Aorta (tissue), 5 donors: ENCODE results near the gene PHLDB1. TPM values are rescaled to one million over a fixed set of nuclear protein-coding genes. Genes with fewer than 3 reads are reported as not detected.

Source experiments
- ATAC-seq: fragments of 200-7000 bp; cut with Tn5 transposase; one replicate; pipeline ENCODE4 v1.9.1; 2022; ENCODE audit warnings: moderate library complexity; ENCODE audit not compliant: low FRiP score
- DNase-seq, 2 donors: peaks; one replicate each; pipeline ENCODE4 v3.0.0-alpha.2; 2020
- H3K27ac ChIP-seq, 2 donors: one replicate each; pipeline ENCODE4 v1.5.1; 2013; ENCODE audit warnings: low read length in 2 of 2, mild to moderate bottlenecking in 2 of 2, moderate library complexity in 2 of 2, control low read depth in 1 of 2, inconsistent platforms in 1 of 2, low read depth in 1 of 2
- H3K27me3 ChIP-seq, 2 donors: one replicate each; pipeline ENCODE4 v1.6.1; 2013; ENCODE audit warnings: control low read depth in 1 of 2, low read length in 1 of 2, mild to moderate bottlenecking in 1 of 2, moderate library complexity in 1 of 2; ENCODE audit not compliant: insufficient read depth in 2 of 2, control insufficient read depth in 1 of 2
- H3K36me3 ChIP-seq, 2 donors: one replicate each; pipeline ENCODE4 v1.6.1; 2013; ENCODE audit warnings: control low read depth in 1 of 2, low read length in 1 of 2, mild to moderate bottlenecking in 1 of 2; ENCODE audit not compliant: insufficient read depth in 2 of 2, control insufficient read depth in 1 of 2
- H3K4me1 ChIP-seq, 2 donors: one replicate each; pipeline ENCODE4 v1.6.1; 2013; ENCODE audit warnings: low read length in 2 of 2, control low read depth in 1 of 2, mild to moderate bottlenecking in 1 of 2, moderate library complexity in 1 of 2; ENCODE audit not compliant: insufficient read depth in 2 of 2, control insufficient read depth in 1 of 2
- H3K4me3 ChIP-seq, 2 donors: one replicate each; pipeline ENCODE4 v1.5.1; 2013; ENCODE audit warnings: low read length in 2 of 2, control low read depth in 1 of 2, mild to moderate bottlenecking in 1 of 2
- H3K9me3 ChIP-seq: one replicate; pipeline ENCODE4 v1.6.1; 2013; ENCODE audit warnings: mild to moderate bottlenecking, low read length; ENCODE audit not compliant: control insufficient read depth
- WGBS, 2 donors: extraction: QIAGEN DNeasy Blood & Tissue Kit; methylation state at CpG; one replicate each; pipeline ENCODE4 v1.1.7; 2013; 5-methylcytosine and 5-hydroxymethylcytosine counted together
- intact Hi-C, 2 donors: fragments of 100-400 bp; cut with DNase I; formaldehyde crosslinking; loops; one replicate each; pipeline versions ENCODE4 v1.14.2 to v1.15.0; 2022
- polyA plus RNA-seq, 2 donors: library from polyadenylated mRNA; stranded (reverse); fragments of 200-250 nt; gene quantifications; one replicate each; pipeline ENCODE4 v1.2.3, GENCODE V29; 2013
- total RNA-seq, 2 donors: library from RNA; stranded (reverse); fragmentation: NEBNext Ultra II Directional; extraction: Animal tissue kit (Norgen Biotek cat#: 25700); gene quantifications; one replicate each; pipeline ENCODE4 v1.2.1, GENCODE V29; 2021
- donor health status: healthy with polysubstance abuse.
- donor health status: Bipolar disorder and iron deficiency.
- donor health status: DM: no; HTN: no; CAD: no.
- donor health status: DM: no; HTN: no; CAD: no.
- donor health status: DM: yes; HTN: yes; CAD: no.

The PHLDB1 gene
- total and polyA plus RNA-seq, 4 donors: 38.3 to 290 (median 267) TPM

DNA sequence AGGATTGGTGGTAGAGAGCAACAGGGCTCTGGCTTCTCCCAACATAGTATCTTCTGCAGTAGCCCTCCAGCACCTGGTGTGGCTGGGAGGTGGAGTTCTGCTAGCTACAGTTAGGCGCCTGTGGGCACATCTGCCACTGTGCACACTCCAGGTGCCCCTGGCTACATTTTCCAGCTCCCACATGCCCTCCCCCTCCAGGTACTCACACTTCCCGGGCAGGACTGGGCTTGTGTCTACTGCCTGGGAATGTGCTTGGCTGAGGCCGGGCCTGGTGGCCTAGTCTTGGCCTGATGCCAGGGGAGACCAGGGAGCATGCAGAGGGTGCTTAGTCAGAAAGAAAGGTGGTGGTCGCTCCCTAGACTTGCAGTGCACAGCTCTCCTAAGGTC lies 15.8 kb downstream of the PHLDB1 start:
- WGBS, 2 donors: 2 to 7% methylated on average over 4 of the region's 4 CpGs

DNA sequence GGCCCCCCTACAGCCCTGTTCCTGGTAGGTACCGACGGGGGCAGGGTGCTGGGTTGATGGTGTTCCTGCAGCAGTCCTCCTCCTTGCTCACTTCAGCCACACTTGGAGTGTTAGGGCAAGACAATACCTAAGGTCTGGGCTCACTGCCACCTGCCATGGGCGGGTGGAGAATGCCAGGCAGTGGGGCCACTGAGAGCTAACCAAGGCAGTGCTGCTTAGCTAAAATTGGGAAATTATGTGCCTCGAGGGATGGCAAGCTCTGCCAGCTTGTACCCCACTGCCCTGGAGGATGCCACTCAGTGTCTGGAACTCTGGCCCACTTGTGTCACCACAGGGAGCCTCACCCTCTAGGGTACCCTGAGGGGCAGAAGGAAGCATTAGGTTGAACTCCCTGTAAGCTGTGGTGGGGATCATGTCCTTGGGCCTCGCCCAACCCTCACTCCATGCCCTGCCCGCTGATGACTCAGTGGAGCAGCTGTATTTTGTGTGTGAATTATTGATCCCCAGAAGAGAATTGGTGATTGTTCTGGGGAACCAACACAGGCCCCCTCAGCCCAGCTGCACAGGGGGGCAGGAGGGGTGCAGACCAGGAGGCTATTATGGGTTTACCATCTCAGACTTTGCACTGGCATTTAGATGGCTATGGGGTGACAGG lies 17.7 kb downstream of the PHLDB1 start:
- Histone ChIP-seq H3K9me3 (no peaks in the 10 kb centered on the region), H3K4me3 (no peak overlapping the region), H3K4me1 (peaks cover 0 to 4% of the 10 kb centered on the region in 2 donors), H3K27ac (no peak overlapping the region), H3K27me3 (no peaks in the 10 kb centered on the region), H3K36me3 (no peaks in the 10 kb centered on the region)
- ATAC-seq: no peak
- intact Hi-C loops: no loop called here
- WGBS, 2 donors: 27 to 36% methylated on average over 6 of the region's 6 CpGs
- DNase-seq: peak; percentile 42 to 53

More for the DNA sequence above, 15.8 kb downstream of the PHLDB1 start:
- ATAC-seq (no peak), DNase-seq (peak; percentile 63 to 79)
- Histone ChIP-seq H3K36me3 (no peaks in the 10 kb centered on the region), H3K4me3 (no peak overlapping the region), H3K27ac (peak overlapping the region; percentile 1 to 74), H3K9me3 (no peaks in the 10 kb centered on the region), H3K27me3 (no peaks in the 10 kb centered on the region), H3K4me1 (peaks cover 0 to 4% of the 10 kb centered on the region in 2 donors)
- intact Hi-C loops: no loop called here

DNA sequence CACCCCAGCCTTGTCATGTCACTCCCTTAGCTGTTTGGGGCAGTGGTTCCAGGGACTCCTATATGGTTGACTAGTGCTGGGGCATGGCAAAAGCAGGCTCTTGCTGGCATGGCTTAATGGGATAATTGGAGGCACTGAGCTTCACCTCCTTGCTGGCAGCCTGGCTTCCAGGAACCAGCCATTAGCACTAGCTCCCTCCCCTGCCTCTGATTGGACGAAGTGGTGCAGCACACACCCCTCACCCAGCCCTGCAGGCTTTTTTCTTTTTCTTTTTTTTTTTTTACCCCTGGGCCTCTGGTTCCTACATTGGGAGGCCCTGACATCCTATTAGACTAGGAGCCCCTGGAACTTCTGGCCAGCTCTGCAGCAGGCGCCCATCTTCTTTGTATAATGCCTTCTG lies 18.6 kb downstream of the PHLDB1 start:
- Histone ChIP-seq H3K4me1 (no peaks in the 10 kb centered on the region), H3K36me3 (peaks cover 0 to 2% of the 10 kb centered on the region in 2 donors), H3K27me3 (no peaks in the 10 kb centered on the region), H3K4me3 (no peak overlapping the region), H3K9me3 (no peaks in the 10 kb centered on the region), H3K27ac (no peak overlapping the region)
- ATAC-seq (no peak), DNase-seq (peak; percentile 26 to 38)
- intact Hi-C loops: no loop called here
- WGBS, 2 donors: 69 to 77% methylated on average over 2 of the region's 2 CpGs

GRCh38 chr11:118627566-118627965 lies 20.2 kb downstream of the PHLDB1 start:
- intact Hi-C loops: no loop called here
- H3K4me1 ChIP-seq: no peaks in the 10 kb centered on the region
- peak in 1 of 2 donors; percentile 40 for DNase-seq
- ATAC-seq: no peak
- H3K27me3 ChIP-seq: no peaks in the 10 kb centered on the region
- no peak overlapping the region for H3K27ac ChIP-seq
- H3K36me3 ChIP-seq: peaks cover 2 to 3% of the 10 kb centered on the region in 2 donors
- H3K4me3 ChIP-seq: no peak overlapping the region
- H3K9me3 ChIP-seq: no peaks in the 10 kb centered on the region
- 74 to 83% methylated on average over 10 of the region's 10 CpGs for WGBS, 2 donors

DNA sequence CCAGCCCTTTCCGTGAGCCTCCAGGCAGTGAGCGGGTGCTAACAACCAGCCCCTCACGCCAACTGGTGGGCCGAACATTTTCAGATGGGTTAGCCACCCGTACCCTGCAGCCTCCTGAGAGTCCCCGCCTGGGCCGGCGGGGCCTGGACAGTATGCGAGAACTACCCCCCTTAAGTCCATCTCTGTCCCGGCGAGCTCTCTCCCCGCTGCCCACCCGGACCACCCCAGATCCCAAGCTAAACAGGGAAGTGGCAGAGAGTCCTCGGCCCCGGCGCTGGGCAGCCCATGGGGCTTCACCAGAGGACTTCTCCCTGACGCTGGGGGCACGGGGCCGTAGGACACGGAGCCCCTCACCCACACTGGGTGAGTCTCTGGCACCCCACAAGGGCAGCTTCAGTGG lies 20.6 kb downstream of the PHLDB1 start:
- Histone ChIP-seq H3K27ac (no peak overlapping the region), H3K4me1 (no peaks in the 10 kb centered on the region), H3K9me3 (no peaks in the 10 kb centered on the region), H3K4me3 (no peak overlapping the region), H3K27me3 (no peaks in the 10 kb centered on the region), H3K36me3 (peaks cover 2 to 3% of the 10 kb centered on the region in 2 donors)
- ATAC-seq: no peak
- DNase-seq: no peak
- intact Hi-C loops: no loop called here
- WGBS, 2 donors: 80 to 81% methylated on average over 20 of the region's 20 CpGs

DNA sequence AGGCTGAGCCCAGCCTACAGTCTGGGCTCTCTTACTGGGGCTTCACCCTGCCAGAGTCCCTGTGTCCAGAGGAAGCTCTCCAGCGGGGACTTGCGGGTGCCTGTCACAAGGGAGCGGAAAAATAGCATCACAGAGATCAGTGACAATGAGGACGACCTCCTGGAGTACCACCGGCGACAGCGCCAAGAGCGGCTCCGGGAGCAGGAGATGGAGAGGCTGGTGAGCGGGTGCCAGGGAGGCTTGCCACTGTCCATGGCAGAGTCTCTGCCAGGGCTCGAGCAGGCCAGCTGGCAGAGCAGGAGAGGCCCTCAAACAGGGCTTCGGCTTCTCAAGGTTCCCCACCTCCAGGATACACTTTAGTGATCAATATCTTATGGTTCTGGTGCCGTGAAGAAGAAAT lies 21.0 kb downstream of the PHLDB1 start:
- Histone ChIP-seq H3K9me3 (no peaks in the 10 kb centered on the region), H3K4me3 (no peak overlapping the region), H3K4me1 (no peaks in the 10 kb centered on the region), H3K36me3 (peaks cover 2 to 3% of the 10 kb centered on the region in 2 donors), H3K27ac (no peak overlapping the region), H3K27me3 (no peaks in the 10 kb centered on the region)
- intact Hi-C loops: no loop called here
- 42 to 43% methylated on average over 13 of the region's 13 CpGs for WGBS, 2 donors
- DNase-seq (no peak), ATAC-seq (no peak)

GRCh38 chr11:118628861-118629549 lies 21.6 kb downstream of the PHLDB1 start:
- no peak for ATAC-seq
- no peak overlapping the region for H3K27ac ChIP-seq
- no peaks in the 10 kb centered on the region for H3K9me3 ChIP-seq
- intact Hi-C loops: no loop called here
- peaks cover 2 to 3% of the 10 kb centered on the region in 2 donors for H3K36me3 ChIP-seq
- no peak overlapping the region for H3K4me3 ChIP-seq
- WGBS, 2 donors: 50 to 54% methylated on average over 5 of the region's 5 CpGs
- H3K4me1 ChIP-seq: no peaks in the 10 kb centered on the region
- DNase-seq: no peak
- no peaks in the 10 kb centered on the region for H3K27me3 ChIP-seq

DNA sequence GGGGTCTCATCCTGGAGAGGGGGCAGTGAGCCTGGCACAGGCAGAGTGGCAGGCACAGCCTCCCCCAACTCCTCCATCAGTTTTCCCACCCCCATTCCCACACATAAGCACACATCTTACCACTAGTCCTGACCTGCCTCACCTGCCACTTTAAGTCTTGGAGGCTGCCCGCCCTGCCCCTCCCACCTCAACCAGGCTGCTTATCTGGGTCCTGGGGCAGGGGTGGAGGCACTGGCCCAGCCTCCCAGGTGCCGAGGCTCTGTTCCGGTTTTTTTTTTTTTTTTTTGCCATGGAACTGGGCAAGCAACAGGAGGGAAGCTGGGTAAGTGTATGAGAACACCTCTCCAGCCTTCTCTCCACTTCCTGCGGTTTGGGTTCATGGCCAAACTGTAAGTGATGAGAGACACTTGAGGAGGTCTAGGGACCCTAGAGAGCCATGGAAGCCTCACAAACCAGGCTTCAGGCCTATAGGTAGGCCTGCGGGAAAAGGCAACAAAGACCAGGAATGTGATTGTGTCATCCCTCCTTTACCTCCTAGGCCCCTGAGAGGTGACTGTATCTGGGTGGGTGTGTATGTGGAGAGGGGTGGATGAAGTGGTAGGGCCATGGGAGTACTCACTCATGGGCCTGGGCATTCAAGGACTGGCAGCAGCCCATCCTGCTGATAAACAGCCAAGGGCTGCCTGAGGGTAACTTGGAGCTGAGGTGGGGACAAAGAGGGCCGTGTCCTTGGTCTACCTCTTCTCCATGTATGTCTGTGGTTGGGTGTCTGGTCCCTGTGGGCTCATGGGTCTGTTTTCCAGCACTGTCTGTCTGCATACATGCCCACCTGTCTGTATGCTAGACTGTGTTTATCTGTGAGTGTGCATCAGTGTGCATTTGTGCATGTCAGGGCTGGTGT lies 22.6 kb downstream of the PHLDB1 start:
- intact Hi-C loops: no loop called here

More for the DNA sequence above, 22.6 kb downstream of the PHLDB1 start:
- ATAC-seq (no peak), DNase-seq (no peak)
- H3K27ac ChIP-seq: peak overlapping the region in 1 of 2 donors; percentile 12
- no peaks in the 10 kb centered on the region for H3K27me3 ChIP-seq
- H3K9me3 ChIP-seq: no peaks in the 10 kb centered on the region
- peaks cover 2 to 3% of the 10 kb centered on the region in 2 donors for H3K36me3 ChIP-seq
- 58% methylated on average over 6 of the region's 6 CpGs for WGBS, 2 donors
- no peak overlapping the region for H3K4me3 ChIP-seq
- no peaks in the 10 kb centered on the region for H3K4me1 ChIP-seq
